OCI-LY1 (cell line): Measurements from ENCODE around the gene CDH2.

ENCODE experiments used
- H2AFZ ChIP-seq: fragments of 200-600 bp; sonication (generic), shearing (Covaris generic); 2 replicates; pipeline ENCODE4 v1.6.0; 2014; ENCODE audit warnings: antibody characterized with exemption, mild to moderate bottlenecking, low read length
- H3F3A ChIP-seq: fragments of 200-600 bp; sonication (generic), shearing (Covaris generic); 2 replicates; pipeline ENCODE4 v1.6.0; 2014; ENCODE audit warnings: mild to moderate bottlenecking, antibody characterized with exemption, low read length, moderate library complexity; ENCODE audit not compliant: insufficient read depth
- H3K27ac ChIP-seq: fragments of 200-600 bp; sonication (generic); 2 replicates; pipeline ENCODE4 v1.5.1; 2014; ENCODE audit warnings: low read length, mixed run types, mild to moderate bottlenecking, low read depth; ENCODE audit not compliant: poor library complexity, severe bottlenecking
- H3K27me3 ChIP-seq: fragments of 200-600 bp; sonication (generic); 2 replicates; pipeline ENCODE4 v1.6.0; 2014; ENCODE audit warnings: antibody characterized with exemption, mild to moderate bottlenecking, low read length, moderate library complexity; ENCODE audit not compliant: insufficient read depth
- H3K36me3 ChIP-seq: fragments of 200-600 bp; sonication (generic); 2 replicates; pipeline ENCODE4 v1.6.1; 2014; ENCODE audit warnings: mild to moderate bottlenecking, antibody characterized with exemption, low read length, moderate library complexity, mixed read lengths; ENCODE audit not compliant: insufficient read depth
- H3K4me1 ChIP-seq: fragments of 200-600 bp; sonication (generic); 2 replicates; pipeline ENCODE4 v1.5.1; 2014; ENCODE audit warnings: mild to moderate bottlenecking, low read length, moderate library complexity; ENCODE audit not compliant: insufficient read depth, severe bottlenecking
- H3K4me2 ChIP-seq: fragments of 200-600 bp; sonication (generic), shearing (Covaris generic); 2 replicates; pipeline ENCODE4 v1.6.1; 2014; ENCODE audit warnings: low read length
- H3K4me3 ChIP-seq: fragments of 200-600 bp; sonication (generic); 2 replicates; pipeline ENCODE4 v1.5.1; 2014; ENCODE audit warnings: low read length, low read depth, mild to moderate bottlenecking, mixed read lengths; ENCODE audit not compliant: poor library complexity, severe bottlenecking
- H3K79me2 ChIP-seq: fragments of 200-600 bp; shearing (Covaris generic); 2 replicates; pipeline ENCODE4 v1.6.1; 2016; ENCODE audit warnings: mixed run types, low read length, mixed read lengths; ENCODE audit not compliant: insufficient read depth
- H3K9ac ChIP-seq: fragments of 200-600 bp; sonication (generic), shearing (Covaris generic); 2 replicates; pipeline ENCODE4 v1.6.1; 2014; ENCODE audit warnings: mild to moderate bottlenecking, low read length, mixed read lengths
- H3K9me2 ChIP-seq: fragments of 200-600 bp; sonication (generic), shearing (Covaris generic); 2 replicates; pipeline ENCODE4 v1.6.1; 2014; ENCODE audit warnings: low read depth, mild to moderate bottlenecking, low read length, mixed read lengths
- H3K9me3 ChIP-seq: fragments of 200-600 bp; shearing (Covaris generic); 2 replicates; pipeline ENCODE4 v1.6.1; 2014; ENCODE audit warnings: low read length, mixed read lengths
- H4K20me1 ChIP-seq: fragments of 200-600 bp; sonication (generic), shearing (Covaris generic); 2 replicates; pipeline ENCODE4 v1.6.0; 2016; ENCODE audit warnings: mild to moderate bottlenecking, low read length; ENCODE audit not compliant: insufficient read depth
- CTCF ChIP-seq: fragments of 200-600 bp; sonication (generic), shearing (Covaris generic); IDR thresholded peaks from 2 replicates; pipeline ENCODE4 v1.5.1; 2017; ENCODE audit warnings: mild to moderate bottlenecking, antibody characterized with exemption, low read length, moderate library complexity, mixed read lengths
- EZH2 ChIP-seq: fragments of 200-600 bp; sonication (generic), shearing (Covaris generic); IDR thresholded peaks from 2 replicates; pipeline ENCODE4 v1.8.0; 2017; ENCODE audit warnings: borderline replicate concordance, mixed run types, mild to moderate bottlenecking, antibody characterized with exemption, low read length, moderate library complexity, mixed read lengths

CDH2 gene

GRCh38 chr18:28125051-28125450 lies 51.9 kb downstream of the CDH2 start:
- no peaks in the 10 kb centered on the region for H3K79me2 ChIP-seq
- H3K9ac ChIP-seq = no peak overlapping the region
- H3K27ac ChIP-seq = no peak overlapping the region
- no peaks in the 10 kb centered on the region for H3K4me1 ChIP-seq
- no peak overlapping the region for H3K4me3 ChIP-seq
- no peaks in the 10 kb centered on the region for H3K9me2 ChIP-seq
- H3K27me3 ChIP-seq = no peaks in the 10 kb centered on the region
- TF ChIP-seq CTCF (no peak), EZH2 (no peak)
- H3K9me3 ChIP-seq = no peaks in the 10 kb centered on the region
- H4K20me1 ChIP-seq = no peaks in the 10 kb centered on the region
- no peak overlapping the region for H3K4me2 ChIP-seq
- no peaks in the 10 kb centered on the region for H3F3A ChIP-seq
- no peak overlapping the region for H2AFZ ChIP-seq
- H3K36me3 ChIP-seq = no peaks in the 10 kb centered on the region

GRCh38 chr18:28124131-28125029 lies 52.5 kb downstream of the CDH2 start:
- Histone ChIP-seq H4K20me1 (no peaks in the 10 kb centered on the region), H3K79me2 (no peaks in the 10 kb centered on the region), H3K27me3 (no peaks in the 10 kb centered on the region), H3K4me3 (no peak overlapping the region), H2AFZ (no peak overlapping the region), H3K9ac (no peak overlapping the region), H3K4me2 (no peak overlapping the region), H3K36me3 (no peaks in the 10 kb centered on the region), H3F3A (no peaks in the 10 kb centered on the region), H3K9me2 (no peaks in the 10 kb centered on the region), H3K4me1 (no peaks in the 10 kb centered on the region), H3K27ac (no peak overlapping the region), H3K9me3 (no peaks in the 10 kb centered on the region)
- TF ChIP-seq EZH2 = no peak
- TF ChIP-seq CTCF = no peak

GRCh38 chr18:28123401-28124030 lies 53.4 kb downstream of the CDH2 start:
- Histone ChIP-seq H3K4me3 (no peak overlapping the region), H3K4me1 (no peaks in the 10 kb centered on the region), H2AFZ (no peak overlapping the region), H4K20me1 (no peaks in the 10 kb centered on the region), H3K9ac (no peak overlapping the region), H3K79me2 (no peaks in the 10 kb centered on the region), H3K36me3 (no peaks in the 10 kb centered on the region), H3K9me2 (no peaks in the 10 kb centered on the region), H3F3A (no peaks in the 10 kb centered on the region), H3K27ac (no peak overlapping the region), H3K9me3 (no peaks in the 10 kb centered on the region), H3K4me2 (no peak overlapping the region), H3K27me3 (no peaks in the 10 kb centered on the region)
- no peak for TF ChIP-seq CTCF
- TF ChIP-seq EZH2 = no peak
